HepG2 (cell line): ENCODE data around the gene PYCR2. TPM values are rescaled to one million over a fixed set of nuclear protein-coding genes. Genes with fewer than 3 reads are reported as not detected.

ENCODE experiments used
- HES4 ChIP-seq: sonication (generic); formaldehyde crosslinking; IDR thresholded peaks from 2 replicates; pipeline ENCODE4 v1.9.0; 2021; ENCODE audit warnings: mild to moderate bottlenecking, missing genetic modification reagents, borderline replicate concordance
- HMGA1 ChIP-seq: sonication (generic); formaldehyde crosslinking; conservative IDR thresholded peaks from 2 replicates; pipeline ENCODE4 v1.4.0; 2020; ENCODE audit warnings: missing genetic modification reagents
- HOXD1 ChIP-seq: sonication (generic); formaldehyde crosslinking; IDR thresholded peaks from 2 replicates; pipeline ENCODE4 v1.5.0; 2020; ENCODE audit warnings: missing genetic modification reagents
- JUN ChIP-seq: sonication (generic); formaldehyde crosslinking; IDR thresholded peaks from 2 replicates; pipeline ENCODE4 v1.4.0; 2020; ENCODE audit warnings: mild to moderate bottlenecking, missing genetic modification reagents
- KMT2A ChIP-seq: sonication (generic); formaldehyde crosslinking; IDR thresholded peaks from 2 replicates; pipeline ENCODE4 v1.4.0; 2020; ENCODE audit warnings: missing genetic modification reagents
- MEF2D ChIP-seq: sonication (generic); formaldehyde crosslinking; IDR thresholded peaks from 2 replicates; pipeline ENCODE4 v1.5.1; 2020; ENCODE audit warnings: mild to moderate bottlenecking, missing genetic modification reagents
- NAIF1 ChIP-seq: sonication (generic); formaldehyde crosslinking; IDR thresholded peaks from 2 replicates; pipeline ENCODE4 v1.5.0; 2020; ENCODE audit warnings: mild to moderate bottlenecking, missing genetic modification reagents, borderline replicate concordance
- NCOA1 ChIP-seq: sonication (generic); formaldehyde crosslinking; IDR thresholded peaks from 2 replicates; pipeline ENCODE4 v1.9.0; 2021; ENCODE audit warnings: missing genetic modification reagents
- ZNF296 ChIP-seq: sonication (generic); formaldehyde crosslinking; conservative IDR thresholded peaks from 2 replicates; pipeline ENCODE4 v1.5.0; 2020; ENCODE audit warnings: mild to moderate bottlenecking, missing genetic modification reagents
- ZNF33A ChIP-seq: sonication (generic); formaldehyde crosslinking; IDR thresholded peaks from 2 replicates; pipeline ENCODE4 v1.5.1; 2020; ENCODE audit warnings: missing genetic modification reagents, mild to moderate bottlenecking, moderate library complexity, borderline replicate concordance
- polyA plus RNA-seq, 8 experiments: library from polyadenylated mRNA; depleted of rRNA in 3 of 8; stranded (reverse) in 7 of 8; unstranded in 1 of 8; fragments of >200 nt; fragmentation: Illumina TruSeq in 4 of 8; extraction: Trizol in 4 of 8; gene quantifications; 2 replicates each; pipeline versions ENCODE4 v1.2.1 to v1.2.3, GENCODE V29; 2011 to 2016; ENCODE audit warnings: low read depth in 4 of 8, missing spikeins in 1 of 8, mixed read lengths in 1 of 8; ENCODE audit not compliant: insufficient read depth in 1 of 8
- total RNA-seq, 5 experiments: library from RNA; depleted of rRNA; stranded (reverse); fragments of >200 nt; fragmentation: Illumina TruSeq; extraction: Trizol; gene quantifications; 2 replicates each; pipeline ENCODE4 v1.2.3, GENCODE V29; 2016; ENCODE audit warnings: low read depth in 1 of 5
- TF ChIP-seq, protein P1 (sequence below), 2 experiments: sonication (generic) in 1 of 2; formaldehyde crosslinking in 1 of 2; IDR thresholded peaks; 2 replicates each; pipeline versions ENCODE4 v1.4.0 to v1.6.1; 2018 to 2020; ENCODE audit warnings: missing genetic modification reagents in 2 of 2, borderline replicate concordance in 1 of 2, low read depth in 1 of 2, mild to moderate bottlenecking in 1 of 2, missing biosample characterization in 1 of 2
- TF ChIP-seq, protein P2 (sequence below): sonication (generic); formaldehyde crosslinking; IDR thresholded peaks from 2 replicates; pipeline ENCODE4 v1.8.1; 2023; ENCODE audit warnings: missing genetic modification reagents, inconsistent platforms, borderline replicate concordance

The PYCR2 gene
- total and polyA plus RNA-seq, 2 of the 13 experiments (the other 11 are each of a cell fraction or from before 2014, with no cell fraction given): 47.2 to 47.8 TPM

DNA sequence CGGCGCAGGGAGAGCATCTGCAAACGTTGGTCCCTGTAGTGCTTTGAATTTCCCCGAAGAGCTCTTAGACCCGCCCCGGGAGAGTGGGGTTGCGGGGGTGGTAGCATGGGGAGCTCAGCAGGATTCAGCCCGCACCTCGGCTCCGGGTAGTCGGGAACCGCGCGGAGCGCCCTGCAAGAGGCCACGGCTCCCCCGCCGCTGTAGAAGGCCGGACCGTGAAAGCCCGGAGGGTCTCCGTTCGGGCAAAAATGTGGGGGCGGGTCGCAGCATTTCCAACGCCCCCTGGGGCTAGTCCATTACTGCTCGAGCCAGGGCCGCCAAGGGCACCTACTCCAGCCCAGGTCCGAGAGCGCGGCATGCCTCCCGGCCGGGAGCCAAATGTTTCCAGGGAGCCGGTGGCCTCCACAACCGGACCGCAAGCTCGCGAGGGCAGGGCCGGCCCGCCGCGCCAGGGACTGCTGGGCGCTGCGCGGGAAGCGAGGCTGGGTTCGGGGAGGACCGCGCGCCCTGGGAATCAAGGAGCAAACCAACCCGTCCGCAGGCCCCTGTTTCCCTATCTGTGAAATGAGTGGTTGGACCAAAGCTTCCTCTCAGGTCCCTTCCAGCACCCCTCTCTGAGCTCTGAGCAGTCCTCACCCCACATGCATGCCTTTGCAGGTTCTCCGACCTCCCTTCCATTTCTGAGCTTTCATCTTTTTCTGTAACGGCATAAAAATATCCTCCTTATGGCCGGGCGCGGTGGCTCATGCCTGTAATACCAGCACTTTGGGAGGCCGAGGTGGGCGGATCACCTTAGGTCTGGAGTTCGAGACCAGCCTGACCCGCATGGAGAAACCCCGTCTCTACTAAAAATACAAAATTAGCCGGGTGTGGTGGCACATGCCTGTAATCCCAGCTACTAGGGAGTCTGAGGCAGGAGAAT is 41.1 kb downstream of the PYCR2 start (continued):
- TF ChIP-seq, protein P1, sequence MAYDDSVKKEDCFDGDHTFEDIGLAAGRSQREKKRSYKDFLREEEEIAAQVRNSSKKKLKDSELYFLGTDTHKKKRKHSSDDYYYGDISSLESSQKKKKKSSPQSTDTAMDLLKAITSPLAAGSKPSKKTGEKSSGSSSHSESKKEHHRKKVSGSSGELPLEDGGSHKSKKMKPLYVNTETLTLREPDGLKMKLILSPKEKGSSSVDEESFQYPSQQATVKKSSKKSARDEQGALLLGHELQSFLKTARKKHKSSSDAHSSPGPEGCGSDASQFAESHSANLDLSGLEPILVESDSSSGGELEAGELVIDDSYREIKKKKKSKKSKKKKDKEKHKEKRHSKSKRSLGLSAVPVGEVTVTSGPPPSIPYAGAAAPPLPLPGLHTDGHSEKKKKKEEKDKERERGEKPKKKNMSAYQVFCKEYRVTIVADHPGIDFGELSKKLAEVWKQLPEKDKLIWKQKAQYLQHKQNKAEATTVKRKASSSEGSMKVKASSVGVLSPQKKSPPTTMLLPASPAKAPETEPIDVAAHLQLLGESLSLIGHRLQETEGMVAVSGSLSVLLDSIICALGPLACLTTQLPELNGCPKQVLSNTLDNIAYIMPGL (CRISPR knock-in tag; IDR thresholded peaks at IDR 0.05; ENCODE audit: borderline replicate concordance in 1 of 2, low read depth in 1 of 2): peak in 1 of 2 experiments; percentile 84; a peak in 2 of 4 replicates
- TF ChIP-seq HMGA1 (CRISPR knock-in tag): no peak
- TF ChIP-seq JUN: no peak
- peak; percentile 12; the same call in 1 of the 2 replicates for TF ChIP-seq NAIF1 (CRISPR knock-in tag)
- no peak for TF ChIP-seq KMT2A (CRISPR knock-in tag)
- TF ChIP-seq, protein P2, sequence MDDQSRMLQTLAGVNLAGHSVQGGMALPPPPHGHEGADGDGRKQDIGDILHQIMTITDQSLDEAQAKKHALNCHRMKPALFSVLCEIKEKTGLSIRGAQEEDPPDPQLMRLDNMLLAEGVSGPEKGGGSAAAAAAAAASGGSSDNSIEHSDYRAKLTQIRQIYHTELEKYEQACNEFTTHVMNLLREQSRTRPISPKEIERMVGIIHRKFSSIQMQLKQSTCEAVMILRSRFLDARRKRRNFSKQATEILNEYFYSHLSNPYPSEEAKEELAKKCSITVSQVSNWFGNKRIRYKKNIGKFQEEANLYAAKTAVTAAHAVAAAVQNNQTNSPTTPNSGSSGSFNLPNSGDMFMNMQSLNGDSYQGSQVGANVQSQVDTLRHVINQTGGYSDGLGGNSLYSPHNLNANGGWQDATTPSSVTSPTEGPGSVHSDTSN (CRISPR knock-in tag): no peak
- 0 out of 2 replicates have a peak, but pooled peaks have one; percentile 2 for TF ChIP-seq ZNF296 (CRISPR knock-in tag)
- TF ChIP-seq ZNF33A: no peak
- 0 out of 2 replicates have a peak, but pooled peaks have one; percentile 10 for TF ChIP-seq HOXD1 (CRISPR knock-in tag)
- peak; percentile 44; the same call in 1 of the 2 replicates for TF ChIP-seq NCOA1 (CRISPR knock-in tag)
- 0 out of 2 replicates have a peak, but pooled peaks have one; percentile 15 for TF ChIP-seq MEF2D
- 0 out of 2 replicates have a peak, but pooled peaks have one; percentile 21 for TF ChIP-seq HES4 (CRISPR knock-in tag)
